Nephron progenitor cell (in vitro differentiated cells): ENCODE data around the gene NAALADL2.

Source experiments
- DNase-seq: peaks from one replicate; pipeline ENCODE4 v3.0.0; 2021
- H3K27ac Mint-ChIP-seq: 2 replicates; pipeline ENCODE4 v1.8.0; 2021; ENCODE audit warnings: mild to moderate bottlenecking, moderate library complexity, mixed read lengths
- H3K27me3 Mint-ChIP-seq: 2 replicates; pipeline ENCODE4 v1.8.0; 2021; ENCODE audit warnings: mild to moderate bottlenecking, low read depth, mixed read lengths; ENCODE audit not compliant: poor library complexity
- H3K36me3 Mint-ChIP-seq: 2 replicates; pipeline ENCODE4 v1.8.0; 2021; ENCODE audit warnings: low read depth, mixed read lengths
- H3K4me1 Mint-ChIP-seq: 2 replicates; pipeline ENCODE4 v1.8.0; 2021; ENCODE audit warnings: mixed read lengths
- H3K4me3 Mint-ChIP-seq: 2 replicates; pipeline ENCODE4 v1.8.0; 2021; ENCODE audit warnings: mild to moderate bottlenecking, moderate library complexity, mixed read lengths
- H3K9me3 Mint-ChIP-seq: 2 replicates; pipeline ENCODE4 v1.8.0; 2021; ENCODE audit warnings: mild to moderate bottlenecking, moderate library complexity, mixed read lengths
- TF ChIP-seq, protein P1 (sequence below): fragments of 200-600 bp; sonication (generic); IDR thresholded peaks from 2 replicates; pipeline ENCODE4 v1.5.0; 2021; ENCODE audit warnings: antibody characterized with exemption

NAALADL2 gene

GRCh38 chr3:175103298-175103697 is 244.2 kb downstream of the NAALADL2 start:
- Mint-ChIP-seq H3K36me3 (no peaks in the 10 kb centered on the region), H3K4me3 (no peak overlapping the region), H3K9me3 (no peaks in the 10 kb centered on the region), H3K27ac (no peak overlapping the region), H3K27me3 (no peaks in the 10 kb centered on the region), H3K4me1 (no peaks in the 10 kb centered on the region)
- DNase-seq: no peak
- TF ChIP-seq, protein P1, sequence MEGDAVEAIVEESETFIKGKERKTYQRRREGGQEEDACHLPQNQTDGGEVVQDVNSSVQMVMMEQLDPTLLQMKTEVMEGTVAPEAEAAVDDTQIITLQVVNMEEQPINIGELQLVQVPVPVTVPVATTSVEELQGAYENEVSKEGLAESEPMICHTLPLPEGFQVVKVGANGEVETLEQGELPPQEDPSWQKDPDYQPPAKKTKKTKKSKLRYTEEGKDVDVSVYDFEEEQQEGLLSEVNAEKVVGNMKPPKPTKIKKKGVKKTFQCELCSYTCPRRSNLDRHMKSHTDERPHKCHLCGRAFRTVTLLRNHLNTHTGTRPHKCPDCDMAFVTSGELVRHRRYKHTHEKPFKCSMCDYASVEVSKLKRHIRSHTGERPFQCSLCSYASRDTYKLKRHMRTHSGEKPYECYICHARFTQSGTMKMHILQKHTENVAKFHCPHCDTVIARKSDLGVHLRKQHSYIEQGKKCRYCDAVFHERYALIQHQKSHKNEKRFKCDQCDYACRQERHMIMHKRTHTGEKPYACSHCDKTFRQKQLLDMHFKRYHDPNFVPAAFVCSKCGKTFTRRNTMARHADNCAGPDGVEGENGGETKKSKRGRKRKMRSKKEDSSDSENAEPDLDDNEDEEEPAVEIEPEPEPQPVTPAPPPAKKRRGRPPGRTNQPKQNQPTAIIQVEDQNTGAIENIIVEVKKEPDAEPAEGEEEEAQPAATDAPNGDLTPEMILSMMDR: no peak

- H3K36me3 Mint-ChIP-seq: no peaks in the 10 kb centered on the region
- no peaks in the 10 kb centered on the region for H3K4me1 Mint-ChIP-seq
- H3K27me3 Mint-ChIP-seq: no peaks in the 10 kb centered on the region
- TF ChIP-seq, protein P1: no peak
- H3K4me3 Mint-ChIP-seq: no peak overlapping the region
- no peak for DNase-seq
- no peaks in the 10 kb centered on the region for H3K9me3 Mint-ChIP-seq
- no peak overlapping the region for H3K27ac Mint-ChIP-seq
Observed at GRCh38 chr3:175105066-175105465, 245.9 kb downstream of the NAALADL2 start.

DNA sequence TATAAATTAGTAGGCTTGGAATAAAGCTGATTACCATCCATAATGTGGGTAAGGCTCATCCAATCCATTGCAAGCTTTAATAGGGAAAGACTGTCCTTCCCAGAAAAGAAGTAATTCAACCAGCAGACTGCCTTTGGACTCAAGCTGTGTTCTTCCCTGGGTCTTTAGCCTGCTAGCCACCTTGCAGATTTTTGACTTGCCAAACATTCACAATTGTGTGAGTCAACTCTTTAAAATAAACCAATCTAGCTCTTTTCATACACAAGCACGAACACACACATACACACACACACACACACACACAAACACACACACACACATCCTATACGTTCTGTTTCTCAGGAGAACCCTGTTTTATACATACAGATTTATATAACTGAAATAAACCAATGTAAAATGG is 248.1 kb downstream of the NAALADL2 start:
- TF ChIP-seq, protein P1: no peak
- Mint-ChIP-seq H3K4me1 (no peaks in the 10 kb centered on the region), H3K36me3 (no peaks in the 10 kb centered on the region), H3K27me3 (no peaks in the 10 kb centered on the region), H3K27ac (no peak overlapping the region), H3K9me3 (no peaks in the 10 kb centered on the region), H3K4me3 (no peak overlapping the region)
- no peak for DNase-seq

DNA sequence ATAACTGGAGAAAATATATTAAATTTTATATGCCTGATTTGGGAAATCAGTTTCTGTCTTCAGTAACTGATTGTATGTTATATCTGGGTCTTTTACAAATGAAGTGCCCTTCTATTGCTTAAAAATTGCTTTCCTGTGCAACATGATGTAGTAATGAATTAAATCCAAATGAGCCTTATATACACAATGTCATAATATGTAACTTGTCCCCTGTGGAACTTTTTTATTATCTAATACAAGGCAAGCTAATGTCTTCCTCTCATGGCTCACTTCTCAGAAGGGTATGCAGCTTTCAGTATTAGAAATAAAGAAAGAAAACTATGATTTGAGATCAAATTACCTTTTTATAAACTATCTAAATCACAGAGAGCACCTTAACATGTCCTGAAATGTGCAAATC is 248.9 kb downstream of the NAALADL2 start:
- TF ChIP-seq, protein P1: no peak
- no peak overlapping the region for H3K4me3 Mint-ChIP-seq
- H3K4me1 Mint-ChIP-seq: no peaks in the 10 kb centered on the region
- H3K27ac Mint-ChIP-seq: no peak overlapping the region
- no peak for DNase-seq
- H3K27me3 Mint-ChIP-seq: no peaks in the 10 kb centered on the region
- no peaks in the 10 kb centered on the region for H3K36me3 Mint-ChIP-seq
- no peaks in the 10 kb centered on the region for H3K9me3 Mint-ChIP-seq

GRCh38 chr3:175108613-175109151 is 249.5 kb downstream of the NAALADL2 start:
- Mint-ChIP-seq H3K36me3 (no peaks in the 10 kb centered on the region), H3K27me3 (no peaks in the 10 kb centered on the region), H3K9me3 (no peaks in the 10 kb centered on the region), H3K4me1 (no peaks in the 10 kb centered on the region), H3K27ac (no peak overlapping the region), H3K4me3 (no peak overlapping the region)
- TF ChIP-seq, protein P1: no peak
- DNase-seq: no peak

DNA sequence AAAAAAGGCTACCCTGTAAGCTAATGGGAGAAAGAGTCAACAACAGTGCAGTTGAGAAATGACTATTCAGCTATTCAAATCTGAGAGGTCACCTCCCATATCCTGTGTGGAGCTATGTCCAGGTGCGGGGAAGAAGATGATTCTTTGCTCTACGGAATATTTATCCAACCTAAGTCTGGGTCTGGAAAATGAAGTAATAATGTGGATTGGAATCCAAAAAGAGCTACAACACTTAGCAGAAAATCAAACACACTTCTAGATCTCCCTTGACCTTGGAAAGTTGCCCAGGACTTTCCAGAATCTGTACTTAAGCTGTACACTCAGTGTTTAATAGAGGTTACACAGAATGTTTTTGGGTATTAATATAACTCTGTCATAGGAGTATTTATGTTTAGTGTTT is 251.9 kb downstream of the NAALADL2 start:
- no peak overlapping the region for H3K4me3 Mint-ChIP-seq
- no peak overlapping the region for H3K27ac Mint-ChIP-seq
- H3K4me1 Mint-ChIP-seq: no peaks in the 10 kb centered on the region
- no peaks in the 10 kb centered on the region for H3K36me3 Mint-ChIP-seq
- peaks cover 2% of the 10 kb centered on the region for H3K9me3 Mint-ChIP-seq
- DNase-seq: no peak
- TF ChIP-seq, protein P1: no peak
- H3K27me3 Mint-ChIP-seq: no peaks in the 10 kb centered on the region
